HCT116 (cell line): ENCODE data around the gene NTNG1. TPM values are rescaled to one million over a fixed set of nuclear protein-coding genes. Genes with fewer than 3 reads are reported as not detected.

Experiments
- ATAC-seq: fragments of 200-7000 bp; cut with Tn5 transposase; 2 replicates; pipeline ENCODE4 v1.9.1; 2020; ENCODE audit warnings: mild to moderate bottlenecking, moderate library complexity
- BruUV-seq: library from RNA; stranded (reverse); fragments of 400-500 nt; replicated peaks from 2 replicates; lab custom pipeline; 2021; lab: Mats Ljungman, UMichigan
- CTCF ChIA-PET: fragments of 300-600 bp; sonication (Branson Sonifier 250); formaldehyde crosslinking; loops from one replicate; lab custom pipeline; 2021; ENCODE audit warnings: antibody characterized with exemption; lab: Charles Lee
- POLR2A ChIA-PET: fragments of 300-600, 350-600 bp; sonication (Branson Sonifier 250); formaldehyde crosslinking; loops from one replicate; lab custom pipeline; 2021; ENCODE audit warnings: antibody characterized with exemption; lab: Charles Lee
- RAD21 ChIA-PET, 2 experiments: fragments of 300-600 bp; sonication (Branson Sonifier 250); formaldehyde crosslinking; loops; one replicate each; lab custom pipeline; 2023; ENCODE audit warnings: low total read pairs in 2 of 2; ENCODE audit not compliant: uncharacterized antibody in 2 of 2, unreplicated experiment in 2 of 2, low non-redundant PET in 1 of 2; lab: Charles Lee
- DNase-seq: peaks from one replicate; pipeline ENCODE4 v3.0.0-alpha.2; 2010; ENCODE audit warnings: low read depth, low spot score
- H2AFZ ChIP-seq: fragments of 200-600 bp; shearing (Covaris generic), sonication (generic); 2 replicates; pipeline ENCODE4 v1.6.1; 2017; ENCODE audit warnings: low read depth, mixed run types, mixed read lengths, antibody characterized with exemption, low read length; ENCODE audit not compliant: poor library complexity, severe bottlenecking
- H3K27ac ChIP-seq: 2 replicates; pipeline ENCODE4 v1.5.1; 2012; ENCODE audit warnings: low read depth, low read length
- H3K27me3 ChIP-seq: fragments of 200-600 bp; sonication (generic); 2 replicates; pipeline ENCODE4 v1.6.1; 2016; ENCODE audit warnings: mixed run types, low read length, mixed read lengths; ENCODE audit not compliant: insufficient read depth
- H3K36me3 ChIP-seq, 2 experiments: fragments of 200-500 bp in 1 of 2; fragments of 200-600 bp in 1 of 2; sonication (Bioruptor generic) in 1 of 2; sonication (generic) in 1 of 2; 2 replicates each; pipeline versions ENCODE4 v1.5.1 to v1.6.1; 2014 to 2016; ENCODE audit warnings: low read length in 2 of 2, inconsistent platforms in 1 of 2, mixed read lengths in 1 of 2, mixed run types in 1 of 2; ENCODE audit not compliant: insufficient read depth in 2 of 2, control insufficient read depth in 1 of 2
- H3K4me1 ChIP-seq, 2 experiments: fragments of 200-600 bp in 1 of 2; sonication (generic) in 1 of 2; 2 replicates each; pipeline versions ENCODE4 v1.5.1 to v1.6.1; 2012 to 2017; ENCODE audit warnings: low read length in 2 of 2, inconsistent platforms in 1 of 2, mild to moderate bottlenecking in 1 of 2, mixed read lengths in 1 of 2, mixed run types in 1 of 2, moderate library complexity in 1 of 2; ENCODE audit not compliant: insufficient read depth in 2 of 2, control insufficient read depth in 1 of 2
- H3K4me2 ChIP-seq: fragments of 200-600 bp; sonication (generic); 2 replicates; pipeline ENCODE4 v1.6.1; 2017; ENCODE audit warnings: mixed run types, low read length, mixed read lengths
- H3K4me3 ChIP-seq, 2 experiments: fragments of 200-600 bp in 1 of 2; sonication (generic) in 1 of 2; replicated peaks in 1 of 2; 2 replicates each; pipeline ENCODE4 v1.5.1; 2011 to 2016; ENCODE audit warnings: low read length in 2 of 2, control low read depth in 1 of 2, low read depth in 1 of 2, mild to moderate bottlenecking in 1 of 2, mixed read lengths in 1 of 2, mixed run types in 1 of 2
- H3K79me2 ChIP-seq: fragments of 200-600 bp; sonication (generic); 2 replicates; pipeline ENCODE4 v1.6.1; 2017; ENCODE audit warnings: mild to moderate bottlenecking, mixed run types, low read length, moderate library complexity, mixed read lengths; ENCODE audit not compliant: insufficient read depth
- H3K9ac ChIP-seq: fragments of 200-600 bp; sonication (generic); 2 replicates; pipeline ENCODE4 v1.6.1; 2016; ENCODE audit warnings: low read length, mixed read lengths
- H3K9me2 ChIP-seq: fragments of 200-600 bp; sonication (generic), shearing (Covaris generic); 2 replicates; pipeline ENCODE4 v1.6.1; 2017; ENCODE audit warnings: mixed run types, mild to moderate bottlenecking, moderate library complexity; ENCODE audit not compliant: insufficient read depth
- H3K9me3 ChIP-seq, 2 experiments: fragments of 200-500 bp in 1 of 2; fragments of 200-600 bp in 1 of 2; sonication (Bioruptor generic) in 1 of 2; sonication (generic) in 1 of 2; 2 replicates each; pipeline ENCODE4 v1.6.1; 2014 to 2017; ENCODE audit warnings: low read length in 2 of 2, mixed read lengths in 2 of 2, inconsistent platforms in 1 of 2, low read depth in 1 of 2, mild to moderate bottlenecking in 1 of 2, mixed run types in 1 of 2, moderate library complexity in 1 of 2; ENCODE audit not compliant: control insufficient read depth in 1 of 2, insufficient read depth in 1 of 2
- H4K20me1 ChIP-seq: fragments of 200-600 bp; sonication (generic), shearing (Covaris generic); 2 replicates; pipeline ENCODE4 v1.6.1; 2017; ENCODE audit warnings: mixed run types, mild to moderate bottlenecking, moderate library complexity; ENCODE audit not compliant: insufficient read depth
- CBX3 ChIP-seq: IDR thresholded peaks from 2 replicates; pipeline ENCODE4 v1.6.1; 2012; ENCODE audit warnings: low read depth
- ELF1 ChIP-seq: IDR thresholded peaks from 2 replicates; pipeline ENCODE4 v1.6.1; 2012; ENCODE audit warnings: low read depth, borderline replicate concordance
- EZH2 ChIP-seq: fragments of 200-600 bp; sonication (generic); IDR thresholded peaks from 2 replicates; pipeline ENCODE4 v1.6.1; 2017; ENCODE audit warnings: antibody characterized with exemption, mixed run types
- MAX ChIP-seq: IDR thresholded peaks from 2 replicates; pipeline ENCODE4 v1.6.1; 2012
- SIN3A ChIP-seq: IDR thresholded peaks from 2 replicates; pipeline ENCODE4 v1.6.1; 2012; ENCODE audit warnings: low read depth
- SP1 ChIP-seq: IDR thresholded peaks from 2 replicates; pipeline ENCODE4 v1.6.1; 2012; ENCODE audit warnings: low read depth
- SRF ChIP-seq: IDR thresholded peaks from 2 replicates; pipeline ENCODE4 v1.6.1; 2012; ENCODE audit warnings: low read depth
- TCF7L2 ChIP-seq: IDR thresholded peaks from 2 replicates; pipeline ENCODE4 v1.7.0; 2011; ENCODE audit warnings: borderline replicate concordance, inconsistent platforms; ENCODE audit not compliant: insufficient read depth, insufficient read length; ENCODE audit errors: extremely low read depth
- YY1 ChIP-seq: IDR thresholded peaks from 2 replicates; pipeline ENCODE4 v1.6.1; 2011; ENCODE audit warnings: low read length, low read depth, moderate library complexity, mild to moderate bottlenecking; ENCODE audit not compliant: insufficient replicate concordance; ENCODE audit errors: extremely low read depth
- ZBTB33 ChIP-seq: IDR thresholded peaks from 2 replicates; pipeline ENCODE4 v1.6.1; 2011; ENCODE audit warnings: mild to moderate bottlenecking, low read length, moderate library complexity; ENCODE audit not compliant: insufficient replicate concordance; ENCODE audit errors: extremely low read depth
- ZNF274 ChIP-seq: fragments of 200-500 bp; sonication (Bioruptor generic); IDR thresholded peaks from 2 replicates; pipeline ENCODE4 v1.6.1; 2014; ENCODE audit warnings: mild to moderate bottlenecking, low read depth, low read length, inconsistent platforms
- intact Hi-C: fragments of 100-400 bp; cut with micrococcal nuclease; formaldehyde crosslinking; loops from 2 replicates; pipeline ENCODE4 v1.10.0; 2022
- total RNA-seq: library from RNA; stranded (reverse); gene quantifications from one replicate; pipeline ENCODE4 v1.2.1, GENCODE V29; 2021; ENCODE audit not compliant: unreplicated experiment

NTNG1 gene
- total RNA-seq, 1 experiment from 2014 or later, result not detected

- TF ChIP-seq TCF7L2 (no peak), ELF1 (no peak), SIN3A (no peak)
- TF ChIP-seq, all 23 proteins: peak for 0
These were observed 156.8 kb downstream of the NTNG1 start (continued) for GRCh38 chr1:107297681-107298080.

- intact Hi-C loops, result no loop called here
- no peak for TF ChIP-seq YY1
- no peak for TF ChIP-seq ZBTB33
- no peak for TF ChIP-seq ZNF274
- no peak for TF ChIP-seq SP1
- no peak for TF ChIP-seq CBX3
- no peak for TF ChIP-seq SRF
- TF ChIP-seq MAX, result no peak
- TF ChIP-seq SIN3A, result no peak
- no peak for TF ChIP-seq EZH2
- TF ChIP-seq, all 23 proteins: peak for 0
- Histone ChIP-seq H3K4me1 (no peaks in the 10 kb centered on the region), H4K20me1 (no peaks in the 10 kb centered on the region), H3K9ac (no peak overlapping the region), H3K9me2 (no peaks in the 10 kb centered on the region), H2AFZ (no peak overlapping the region), H3K4me3 (no peak overlapping the region), H3K27me3 (no peaks in the 10 kb centered on the region), H3K4me2 (no peak overlapping the region), H3K79me2 (no peaks in the 10 kb centered on the region), H3K27ac (no peak overlapping the region), H3K9me3 (peaks cover 0 to 14% of the 10 kb centered on the region in 2 experiments; a peak in 3 of 4 replicates), H3K36me3 (no peaks in the 10 kb centered on the region)
- POLR2A ChIA-PET, result no interaction called here
- DNase-seq (no peak), ATAC-seq (no peak)
- no TSS peak for BruUV-seq
- CTCF ChIA-PET, result no interaction called here
- RAD21 ChIA-PET, result no interaction called here
These were observed 157.7 kb downstream of the NTNG1 start for GRCh38 chr1:107298526-107298925.
